ENCODE measurements around the gene TARS1. TPM values are rescaled to one million over a fixed set of nuclear protein-coding genes. Genes with fewer than 3 reads are reported as not detected.
A peak's percentile ranks its signal among the peaks of the same experiment; 100 is the strongest.

TARS1 gene
- total and polyA plus RNA-seq, 2 of the 13 experiments (the other 11 are each of a cell fraction or from before 2014, with no cell fraction given) = 77.0 to 184 TPM

- TF ChIP-seq, protein P1, sequence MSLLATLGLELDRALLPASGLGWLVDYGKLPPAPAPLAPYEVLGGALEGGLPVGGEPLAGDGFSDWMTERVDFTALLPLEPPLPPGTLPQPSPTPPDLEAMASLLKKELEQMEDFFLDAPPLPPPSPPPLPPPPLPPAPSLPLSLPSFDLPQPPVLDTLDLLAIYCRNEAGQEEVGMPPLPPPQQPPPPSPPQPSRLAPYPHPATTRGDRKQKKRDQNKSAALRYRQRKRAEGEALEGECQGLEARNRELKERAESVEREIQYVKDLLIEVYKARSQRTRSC (CRISPR knock-in tag; IDR thresholded peaks at IDR 0.05; ENCODE audit: low read depth) = peak; percentile 86; the same call in 1 of the 2 replicates
- peak; percentile 78 for TF ChIP-seq ZNF747 (CRISPR knock-in tag; IDR thresholded peaks at IDR 0.05; ENCODE audit: borderline replicate concordance)
- TF ChIP-seq MEIS1 (CRISPR knock-in tag; IDR thresholded peaks at IDR 0.05; ENCODE audit: borderline replicate concordance) = 0 out of 2 replicates have a peak, but pooled peaks have one; percentile 19
- TF ChIP-seq PRDM15 (CRISPR knock-in tag; IDR thresholded peaks at IDR 0.05) = peak; percentile 97
- TF ChIP-seq PHF20 (CRISPR knock-in tag; IDR thresholded peaks at IDR 0.05) = peak; percentile 90
- TF ChIP-seq MEF2D (CRISPR knock-in tag; IDR thresholded peaks at IDR 0.05) = peak; percentile 56
- TF ChIP-seq, protein P2, sequence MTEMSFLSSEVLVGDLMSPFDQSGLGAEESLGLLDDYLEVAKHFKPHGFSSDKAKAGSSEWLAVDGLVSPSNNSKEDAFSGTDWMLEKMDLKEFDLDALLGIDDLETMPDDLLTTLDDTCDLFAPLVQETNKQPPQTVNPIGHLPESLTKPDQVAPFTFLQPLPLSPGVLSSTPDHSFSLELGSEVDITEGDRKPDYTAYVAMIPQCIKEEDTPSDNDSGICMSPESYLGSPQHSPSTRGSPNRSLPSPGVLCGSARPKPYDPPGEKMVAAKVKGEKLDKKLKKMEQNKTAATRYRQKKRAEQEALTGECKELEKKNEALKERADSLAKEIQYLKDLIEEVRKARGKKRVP (CRISPR knock-in tag; IDR thresholded peaks at IDR 0.05) = peak; percentile 98 to 100
- TF ChIP-seq, protein P3, sequence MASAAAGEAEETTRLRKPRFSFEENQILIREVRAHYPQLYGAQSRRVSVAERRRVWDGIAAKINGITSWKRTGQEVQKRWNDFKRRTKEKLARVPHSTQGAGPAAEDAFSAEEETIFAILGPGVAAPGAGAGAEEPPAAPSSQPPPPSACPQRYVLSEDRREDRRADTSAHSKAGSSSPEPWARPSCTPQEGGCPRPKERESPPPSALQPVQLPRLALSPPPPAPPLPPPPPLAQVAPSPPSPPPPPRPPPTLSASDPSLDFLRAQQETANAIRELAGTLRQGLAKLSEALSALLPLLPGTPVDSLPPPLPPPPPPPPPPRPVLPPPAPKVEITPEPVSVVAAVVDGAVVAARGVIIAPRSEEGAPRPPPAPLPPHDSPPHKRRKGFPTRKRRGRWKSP (CRISPR knock-in tag; IDR thresholded peaks at IDR 0.05) = 0 out of 2 replicates have a peak, but pooled peaks have one; percentile 39
- TF ChIP-seq, protein P4, sequence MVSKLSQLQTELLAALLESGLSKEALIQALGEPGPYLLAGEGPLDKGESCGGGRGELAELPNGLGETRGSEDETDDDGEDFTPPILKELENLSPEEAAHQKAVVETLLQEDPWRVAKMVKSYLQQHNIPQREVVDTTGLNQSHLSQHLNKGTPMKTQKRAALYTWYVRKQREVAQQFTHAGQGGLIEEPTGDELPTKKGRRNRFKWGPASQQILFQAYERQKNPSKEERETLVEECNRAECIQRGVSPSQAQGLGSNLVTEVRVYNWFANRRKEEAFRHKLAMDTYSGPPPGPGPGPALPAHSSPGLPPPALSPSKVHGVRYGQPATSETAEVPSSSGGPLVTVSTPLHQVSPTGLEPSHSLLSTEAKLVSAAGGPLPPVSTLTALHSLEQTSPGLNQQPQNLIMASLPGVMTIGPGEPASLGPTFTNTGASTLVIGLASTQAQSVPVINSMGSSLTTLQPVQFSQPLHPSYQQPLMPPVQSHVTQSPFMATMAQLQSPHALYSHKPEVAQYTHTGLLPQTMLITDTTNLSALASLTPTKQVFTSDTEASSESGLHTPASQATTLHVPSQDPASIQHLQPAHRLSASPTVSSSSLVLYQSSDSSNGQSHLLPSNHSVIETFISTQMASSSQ (IDR thresholded peaks at IDR 0.05; ENCODE audit: low read depth) = 0 out of 2 replicates have a peak, but pooled peaks have one; percentile 11
- TF ChIP-seq, protein P4 (CRISPR knock-in tag; IDR thresholded peaks at IDR 0.05; ENCODE audit: borderline replicate concordance) = peak; percentile 68; the same call in 1 of the 2 replicates
- no peak for TF ChIP-seq SP1 (IDR thresholded peaks at IDR 0.05)
- TF ChIP-seq SP1 (CRISPR knock-in tag; IDR thresholded peaks at IDR 0.05) = peak; percentile 80
- TF ChIP-seq ZFP1 (CRISPR knock-in tag; IDR thresholded peaks at IDR 0.05) = peak; percentile 78; the same call in 1 of the 2 replicates
These were observed at the start of gene TARS1 (continued) for GRCh38 chr5:33440482-33441240.
